NCI-H2029 treated with DMSO at 0.1 percent for 48 hours (cell line): ENCODE results near the gene LSS.
"Not testable (repeated sequence)": the region's sequence is repeated elsewhere in the genome, so short reads cannot be mapped to it uniquely, and the experiment has no call there.

Experiments used
- DNase-seq: peaks from one replicate; lab custom pipeline; 2025; lab: John Stamatoyannopoulos, UW

Gene LSS

DNA sequence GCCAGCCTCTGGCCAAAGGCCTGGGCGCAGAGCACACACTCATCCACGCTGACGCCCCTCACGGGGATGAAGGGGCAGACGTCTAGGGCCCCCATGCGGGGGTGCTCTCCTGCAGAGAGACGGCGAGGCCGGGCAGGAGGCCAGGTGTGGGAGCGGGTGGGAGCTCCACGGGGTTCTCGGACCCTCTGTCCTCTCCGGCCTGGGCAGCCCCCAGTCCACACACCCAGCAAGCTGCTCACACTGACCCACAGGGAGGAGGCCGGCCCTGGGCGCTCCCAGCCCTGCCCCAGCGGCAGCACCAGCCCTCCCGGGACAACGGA, 75.7 kb downstream of the LSS start:
- no peak for DNase-seq

DNA sequence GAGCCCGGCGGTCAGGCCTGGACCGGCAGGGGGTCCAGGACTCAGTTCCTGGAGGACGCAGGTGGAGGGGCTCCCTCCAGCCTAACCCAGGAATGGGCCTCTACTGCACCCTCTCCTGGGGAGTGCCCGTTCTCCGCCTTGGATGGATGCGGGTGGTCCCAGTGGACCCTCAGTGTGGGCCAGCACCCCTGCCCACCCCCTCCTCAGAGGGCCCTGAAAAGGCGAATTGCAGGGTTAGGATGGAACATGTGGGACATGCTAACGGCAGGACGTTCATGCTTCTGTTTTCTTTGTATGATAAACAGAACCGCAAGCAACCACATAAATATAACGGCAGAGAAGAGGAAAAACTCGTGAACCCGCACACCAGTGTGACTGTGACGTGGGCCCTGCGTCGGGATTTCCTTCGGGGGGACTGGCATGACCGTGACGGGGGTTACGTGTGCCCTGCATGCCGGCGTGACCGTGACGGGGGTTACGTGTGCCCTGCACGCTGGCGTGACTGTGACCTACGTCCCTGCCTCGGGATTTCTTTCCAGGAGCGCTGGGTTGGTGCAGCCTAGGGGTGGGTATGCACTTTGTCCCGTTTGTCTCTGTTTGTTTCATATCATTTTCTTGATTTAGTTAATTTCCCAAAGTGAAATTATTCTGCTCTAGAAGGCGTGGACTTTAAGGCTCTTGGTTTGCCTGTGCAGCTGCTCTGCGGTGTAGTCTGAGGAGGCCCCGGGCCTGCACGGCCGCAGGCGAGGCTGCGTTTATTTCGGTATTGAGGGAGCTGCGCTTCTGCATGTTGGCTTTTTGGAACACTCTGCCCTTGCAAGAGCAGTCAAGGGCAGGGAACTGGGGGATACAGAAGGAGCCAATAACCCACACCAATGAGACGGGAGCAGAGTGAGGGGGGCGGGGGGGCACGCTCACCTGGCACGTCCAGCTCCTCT, 76.3 kb downstream of the LSS start:
- DNase-seq: no peak

GRCh38 chr21:46151261-46151988, 77.1 kb downstream of the LSS start:
- DNase-seq: no peak

DNA sequence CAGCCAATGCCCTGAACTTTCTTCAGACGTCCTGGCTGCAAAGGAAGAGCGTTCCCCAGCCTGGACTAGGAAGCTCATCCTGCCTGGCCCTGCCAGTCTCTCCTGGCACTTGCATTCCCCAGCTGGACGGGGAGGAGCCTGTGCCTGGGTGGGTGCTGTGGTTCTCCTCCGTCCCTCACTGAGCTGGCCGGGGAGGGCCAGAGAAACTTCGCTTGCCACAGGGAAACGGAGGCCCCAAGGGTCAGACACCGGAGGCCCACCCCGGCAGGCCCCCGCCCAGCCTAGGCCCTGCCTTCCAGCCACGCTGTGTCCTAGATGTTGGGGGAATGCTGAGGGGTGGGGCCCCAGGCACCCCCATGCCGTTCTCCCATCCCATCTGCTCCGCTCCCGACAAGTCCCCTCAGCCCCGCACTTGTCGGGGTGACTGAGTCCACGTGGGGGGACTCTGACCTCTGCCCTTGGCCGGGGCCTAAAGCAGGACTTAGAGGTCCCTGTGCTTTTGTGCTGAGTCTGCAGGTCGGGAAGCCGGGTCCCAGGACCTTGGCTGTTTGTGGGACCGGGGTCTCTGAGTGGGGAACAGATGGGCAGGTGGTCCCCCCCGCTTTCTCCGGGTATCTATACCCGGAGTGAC, 78.0 kb downstream of the LSS start:
- DNase-seq: no peak

- DNase-seq: no peak
These were observed 78.5 kb downstream of the LSS start for GRCh38 chr21:46150073-46150472.

DNA sequence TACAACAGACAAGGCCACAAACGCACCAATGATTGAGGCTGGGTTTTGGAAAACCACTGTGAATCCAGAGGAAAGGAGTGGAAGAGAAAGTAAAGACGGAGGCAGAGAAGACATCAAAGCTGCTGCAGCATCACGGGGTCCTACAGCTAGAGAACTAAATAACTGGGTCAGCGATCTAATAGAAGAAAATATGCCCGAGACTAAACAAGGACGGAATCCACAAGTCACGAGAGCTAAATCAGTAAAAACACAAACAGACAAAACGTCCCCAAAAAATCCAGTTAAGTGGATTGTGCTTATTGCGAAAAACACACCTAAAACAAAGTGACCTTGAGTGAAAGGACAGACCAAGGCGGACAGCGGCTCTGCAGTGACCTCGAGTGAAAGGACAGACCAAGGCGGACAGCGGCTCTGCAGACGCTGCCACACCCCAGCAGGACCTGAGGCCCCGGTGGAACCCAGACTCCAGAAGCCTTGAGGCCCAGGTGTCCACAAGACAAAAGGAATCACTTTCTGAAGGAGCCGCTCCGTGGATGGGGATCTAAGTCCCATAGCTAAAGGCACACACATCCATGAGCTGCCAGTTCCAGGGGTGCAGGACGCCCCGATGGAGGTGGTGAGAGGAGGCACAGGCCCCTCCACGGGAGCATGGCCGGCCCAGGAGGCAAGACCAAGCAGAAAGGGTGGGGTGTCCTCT, 79.2 kb downstream of the LSS start:
- DNase-seq: no peak

- no peak for DNase-seq
These were observed 80.5 kb downstream of the LSS start for GRCh38 chr21:46148106-46148505.

DNA sequence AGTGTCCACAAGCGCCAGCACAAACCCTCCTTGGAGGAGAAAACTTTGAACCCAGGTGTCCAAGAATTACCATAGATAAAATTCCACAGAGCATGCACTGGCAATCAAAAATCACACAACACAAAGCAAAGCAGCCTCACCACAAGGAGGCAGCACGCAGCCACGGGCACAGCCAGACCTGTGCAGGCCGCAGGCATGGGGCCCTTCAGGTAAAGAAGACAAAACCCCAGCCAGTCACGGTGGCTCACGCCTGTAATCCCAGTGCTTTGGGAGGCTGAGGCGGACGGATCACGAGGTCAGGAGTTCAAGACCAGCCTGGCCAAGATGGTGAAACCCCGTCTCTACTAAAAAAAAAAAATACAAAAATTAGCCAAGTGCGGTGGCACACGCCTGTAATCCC, 81.1 kb downstream of the LSS start:
- not testable (repeated sequence) for DNase-seq

GRCh38 chr21:46146856-46147255, 81.7 kb downstream of the LSS start:
- DNase-seq: no peak

GRCh38 chr21:46145840-46146691, 82.5 kb downstream of the LSS start:
- DNase-seq: no peak

DNA sequence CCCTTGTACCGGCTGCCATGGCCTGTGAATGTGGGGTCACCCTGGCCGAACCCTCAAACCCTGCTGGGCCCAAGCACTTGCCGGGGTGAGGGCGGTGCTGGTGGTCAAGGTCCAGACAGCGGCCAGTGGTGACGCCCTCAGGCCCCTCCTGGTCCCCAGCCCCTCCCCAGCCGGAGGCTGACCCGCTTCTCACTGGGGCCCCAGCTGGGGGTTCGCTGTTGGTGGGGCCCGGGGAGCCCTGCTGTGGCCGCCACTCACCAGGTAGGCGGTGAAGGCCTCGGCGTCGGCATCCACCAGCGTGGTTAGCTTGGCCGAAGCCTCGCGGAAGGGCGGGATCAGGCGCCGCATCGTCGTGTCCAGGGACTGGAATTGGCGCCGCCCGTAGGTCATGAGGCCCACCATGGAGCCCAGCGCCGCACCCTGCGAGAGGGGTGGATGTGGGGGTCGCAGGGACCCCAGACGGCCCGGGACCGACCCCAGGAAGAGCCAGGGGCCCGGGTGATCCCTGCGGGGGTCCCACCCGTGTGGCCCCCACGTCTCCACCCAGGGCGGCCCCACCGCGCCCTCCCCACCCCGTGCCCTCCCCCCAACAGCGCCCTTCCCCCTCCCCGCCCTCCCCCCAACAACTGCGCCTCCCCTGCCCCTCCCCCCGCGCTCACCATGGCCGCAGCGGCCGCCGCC, 83.3 kb downstream of the LSS start:
- no peak for DNase-seq

DNA sequence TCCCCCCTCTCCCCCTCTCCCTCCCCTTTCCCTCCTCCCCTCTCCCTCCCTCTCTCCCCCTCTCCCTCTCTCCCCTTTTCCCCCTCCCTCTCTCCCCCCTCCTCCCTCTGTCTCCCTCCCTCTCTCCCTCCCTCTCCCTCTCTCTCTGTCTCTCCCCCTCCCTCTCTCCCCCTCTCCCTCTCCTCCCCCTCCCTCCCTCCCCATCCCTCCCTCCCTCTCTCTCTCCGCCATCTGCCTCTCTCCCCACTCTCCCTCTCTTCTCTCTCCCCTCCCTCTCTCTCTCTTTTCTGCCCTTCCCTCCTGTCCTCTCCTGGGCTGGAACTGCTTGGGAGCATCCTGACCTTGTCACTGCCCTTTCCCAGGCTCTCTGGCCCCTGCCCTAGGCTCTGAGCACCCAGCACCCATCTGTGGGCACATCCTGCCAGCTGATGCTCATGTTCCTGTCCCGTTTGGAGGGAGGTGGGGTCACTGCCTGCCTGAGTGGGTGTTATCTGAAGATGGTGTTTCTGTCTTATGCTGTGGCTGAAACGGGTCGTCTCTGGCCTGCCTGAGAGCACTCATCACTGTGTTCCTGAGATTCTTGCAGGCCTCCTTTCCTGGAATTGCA, 84.0 kb downstream of the LSS start:
- no peak for DNase-seq

DNA sequence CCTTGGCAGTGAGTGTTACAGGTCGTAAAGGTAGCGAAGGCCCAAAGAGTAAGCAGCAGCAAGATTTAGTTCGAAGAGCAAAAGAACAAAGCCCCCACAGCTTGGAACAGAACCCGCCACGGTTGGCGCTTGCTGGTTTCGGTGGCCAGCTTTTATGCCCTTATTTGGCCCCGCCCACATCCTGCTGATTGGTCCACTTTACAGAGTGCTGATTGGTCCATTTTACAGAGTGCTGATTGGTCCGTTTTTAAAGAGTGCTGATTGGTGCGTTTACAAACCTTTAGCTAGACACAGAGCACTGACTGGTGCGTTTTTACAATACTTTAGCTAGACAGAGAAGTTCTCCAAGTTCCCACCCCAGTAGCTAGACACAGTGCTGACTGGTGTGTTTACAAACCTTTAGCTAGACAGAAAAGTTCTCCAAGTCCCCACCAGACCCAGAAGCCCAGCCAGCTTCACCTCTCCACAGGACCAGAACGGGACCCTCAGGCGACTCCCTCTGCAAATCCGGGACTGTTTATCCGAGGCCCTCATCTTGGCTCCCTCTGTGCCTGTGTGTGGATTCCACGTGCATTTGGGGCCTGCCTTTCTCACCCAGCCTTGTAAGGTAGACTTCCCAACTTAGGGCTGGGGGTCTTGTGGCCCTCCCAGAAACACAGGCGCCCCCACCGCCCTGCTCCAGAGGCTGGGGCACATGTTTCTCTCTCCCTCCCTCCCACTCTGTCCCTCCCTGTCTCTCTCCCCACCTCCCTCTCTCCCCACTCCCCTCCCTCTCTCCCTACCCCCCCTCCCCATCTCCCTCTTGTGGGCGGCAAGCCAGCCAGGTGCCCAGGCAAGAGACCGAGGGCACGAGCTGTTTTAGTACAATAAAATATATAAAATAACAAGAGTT, 85.7 kb downstream of the LSS start:
- no peak for DNase-seq

DNA sequence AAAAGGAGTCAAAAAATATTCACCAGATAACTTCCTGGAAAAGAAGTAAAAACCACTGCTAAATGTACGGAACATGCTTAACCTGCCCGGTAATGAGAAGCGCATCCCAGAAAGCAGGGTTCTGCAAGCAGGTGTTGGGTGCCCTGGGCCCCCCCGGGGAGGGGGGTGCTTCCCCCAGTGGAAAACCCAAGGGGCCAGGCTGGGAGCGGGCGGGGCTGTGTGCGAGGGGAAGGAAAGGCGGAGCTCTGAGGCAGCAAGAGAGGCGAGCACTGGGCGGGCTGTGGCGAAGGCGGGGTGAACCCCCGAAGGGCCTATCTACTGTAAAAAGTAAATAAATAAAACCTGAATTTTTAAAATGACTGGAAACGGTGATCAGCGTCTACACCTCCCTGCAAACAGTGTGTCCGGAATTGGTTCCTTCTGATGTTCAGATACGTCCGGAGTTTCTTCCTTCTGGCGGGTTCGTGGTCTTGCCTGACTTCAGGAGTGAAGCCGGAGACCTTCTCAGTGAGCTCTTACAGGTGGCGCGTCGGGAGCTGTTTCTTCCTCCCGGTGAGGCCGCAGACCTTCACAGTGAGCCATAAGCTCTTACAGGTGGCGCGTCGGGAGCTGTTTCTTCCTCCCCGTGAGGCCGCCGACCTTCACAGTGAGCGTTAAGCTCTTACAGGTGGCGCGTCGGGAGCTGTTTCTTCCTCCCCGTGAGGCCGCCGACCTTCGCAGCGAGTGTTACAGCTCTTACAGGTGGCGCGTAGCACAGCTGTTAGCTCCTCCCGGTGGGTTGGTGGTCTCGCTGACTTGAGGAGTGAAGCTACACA, 86.6 kb downstream of the LSS start:
- DNase-seq: no peak

- DNase-seq: not testable (repeated sequence)
These were observed 88.1 kb downstream of the LSS start for GRCh38 chr21:46140352-46141003.

DNA sequence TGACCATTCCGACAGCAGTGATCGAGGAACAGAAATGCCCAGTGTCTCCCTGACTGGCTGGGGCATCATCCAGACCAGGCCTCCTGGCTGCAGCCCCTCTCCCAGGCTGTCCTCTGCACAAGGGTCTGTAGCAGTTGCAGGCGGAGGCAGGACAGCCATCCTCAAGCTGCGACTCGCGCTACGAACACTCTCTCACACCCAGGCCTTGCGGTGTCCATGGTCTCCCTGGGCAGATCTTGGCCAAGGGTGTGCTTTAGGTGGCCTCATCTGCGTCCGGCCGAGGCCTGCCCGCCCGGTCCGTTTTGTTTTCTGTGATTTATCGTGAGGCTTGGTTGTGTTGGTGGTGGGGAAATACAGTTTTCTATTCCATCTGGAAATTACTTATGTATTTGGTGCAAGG, 88.9 kb downstream of the LSS start:
- DNase-seq: no peak

- DNase-seq: no peak
These were observed 90.1 kb downstream of the LSS start for GRCh38 chr21:46138383-46138970.
